Fibroblast of skin of right biceps (primary cell): Measurements from ENCODE around the gene TERF2IP.

ENCODE experiments used
- DNase-seq: peaks from one replicate; pipeline ENCODE4 v3.0.0-alpha.2; 2013

TERF2IP gene

DNA sequence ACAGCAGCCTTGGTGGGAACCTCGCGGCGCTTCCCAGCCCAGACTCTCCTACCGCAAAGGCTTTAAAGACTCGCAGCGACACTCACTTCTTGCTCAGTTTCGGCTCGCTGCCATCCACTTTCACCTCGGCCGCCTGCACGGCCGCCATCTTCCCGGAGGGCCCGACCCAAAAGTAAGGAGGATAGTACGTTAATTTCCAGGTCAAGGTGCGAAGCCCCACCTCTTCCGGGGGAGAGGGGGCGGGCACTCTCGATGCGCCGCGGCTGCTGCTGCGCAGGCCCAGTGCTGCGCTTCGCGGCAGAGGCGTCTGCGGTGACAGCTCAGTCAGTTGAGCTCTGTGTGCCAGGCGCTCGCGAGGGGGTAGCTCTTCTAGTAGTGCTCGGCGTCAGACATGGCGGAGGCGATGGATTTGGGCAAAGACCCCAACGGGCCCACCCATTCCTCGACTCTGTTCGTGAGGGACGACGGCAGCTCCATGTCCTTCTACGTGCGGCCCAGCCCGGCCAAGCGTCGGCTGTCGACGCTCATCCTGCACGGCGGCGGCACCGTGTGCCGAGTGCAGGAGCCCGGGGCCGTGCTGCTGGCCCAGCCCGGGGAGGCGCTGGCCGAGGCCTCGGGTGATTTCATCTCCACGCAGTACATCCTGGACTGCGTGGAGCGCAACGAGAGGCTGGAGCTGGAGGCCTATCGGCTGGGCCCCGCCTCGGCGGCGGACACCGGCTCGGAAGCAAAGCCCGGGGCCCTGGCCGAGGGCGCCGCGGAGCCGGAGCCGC lies at the start of gene TERF2IP, which contains the start of gene KARS1:
Gene TERF2IP (plus strand): TSS at position 282 of the 773 bp plus-strand sequence. CDS start 110 bp downstream, at position 392.
Gene KARS1 (minus strand): TSS at position 174 of the 773 bp plus-strand sequence. CDS start 26 bp downstream, at position 148.
- peak; percentile 93 for DNase-seq

DNA sequence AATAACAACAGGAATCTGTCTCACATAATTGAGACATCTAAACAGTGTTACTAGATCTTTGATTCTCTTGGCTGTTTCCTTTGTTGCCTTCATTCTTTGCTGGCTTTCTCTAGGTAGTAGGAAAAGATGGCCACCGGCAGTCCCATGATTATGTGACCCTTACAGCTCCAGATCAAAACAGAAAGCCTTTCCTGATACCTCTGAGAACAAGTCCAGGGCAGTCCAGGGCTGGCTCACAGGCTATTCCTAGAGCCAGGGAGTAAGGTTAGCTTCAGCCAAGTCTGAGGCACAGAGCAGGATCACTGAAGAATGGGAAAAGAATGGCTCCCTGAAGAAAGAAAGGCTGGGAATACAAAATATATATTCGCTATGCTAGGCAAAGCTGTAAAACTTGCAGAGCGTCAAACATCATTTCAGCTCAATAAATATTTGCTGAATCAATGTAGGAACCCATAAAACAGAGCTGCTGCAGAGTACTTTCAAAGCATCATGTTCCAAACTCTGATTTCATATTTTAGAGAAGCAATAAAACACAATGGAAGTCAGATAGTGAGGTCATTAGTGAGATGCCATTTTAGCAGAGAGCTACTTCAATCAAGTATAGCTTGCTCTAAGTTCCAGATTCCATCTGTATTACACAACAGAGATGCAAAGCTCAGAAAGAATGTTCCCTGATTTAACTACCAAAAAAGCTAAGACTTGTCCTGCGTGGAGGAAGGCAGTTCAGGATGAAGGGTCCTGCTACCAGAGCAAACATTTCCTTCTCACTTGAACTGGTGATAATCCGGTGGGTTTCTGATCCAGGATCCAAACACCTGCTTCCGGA lies 47.9 kb upstream of the TERF2IP start:
- DNase-seq: no peak

DNA sequence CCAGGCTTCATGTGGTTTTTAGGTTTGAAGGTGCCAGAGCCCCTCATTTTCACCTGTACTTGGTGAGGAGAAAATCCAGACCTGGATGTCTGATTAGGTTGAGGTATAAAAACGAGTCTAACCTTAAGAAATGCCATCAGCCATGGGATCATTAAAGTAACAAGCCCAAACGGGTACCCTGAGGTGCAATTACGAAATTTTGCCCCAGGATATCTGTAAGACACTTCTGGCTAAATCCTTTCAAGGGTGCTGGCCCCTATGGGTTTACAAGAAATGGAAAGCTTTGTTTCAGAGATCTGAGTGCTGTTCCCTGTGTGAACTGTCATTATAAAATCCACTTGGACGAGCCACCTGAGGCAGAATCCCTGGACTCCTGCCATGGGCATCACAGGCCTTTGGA lies 44.3 kb upstream of the TERF2IP start:
- no peak for DNase-seq

- no peak for DNase-seq
Measured at GRCh38 chr16:75606507-75606906, 41.1 kb upstream of the TERF2IP start.

GRCh38 chr16:75614066-75614897 lies 33.3 kb upstream of the TERF2IP start:
- peak; percentile 65 for DNase-seq

- no peak for DNase-seq
Measured at GRCh38 chr16:75615619-75616018, 32.0 kb upstream of the TERF2IP start.

DNA sequence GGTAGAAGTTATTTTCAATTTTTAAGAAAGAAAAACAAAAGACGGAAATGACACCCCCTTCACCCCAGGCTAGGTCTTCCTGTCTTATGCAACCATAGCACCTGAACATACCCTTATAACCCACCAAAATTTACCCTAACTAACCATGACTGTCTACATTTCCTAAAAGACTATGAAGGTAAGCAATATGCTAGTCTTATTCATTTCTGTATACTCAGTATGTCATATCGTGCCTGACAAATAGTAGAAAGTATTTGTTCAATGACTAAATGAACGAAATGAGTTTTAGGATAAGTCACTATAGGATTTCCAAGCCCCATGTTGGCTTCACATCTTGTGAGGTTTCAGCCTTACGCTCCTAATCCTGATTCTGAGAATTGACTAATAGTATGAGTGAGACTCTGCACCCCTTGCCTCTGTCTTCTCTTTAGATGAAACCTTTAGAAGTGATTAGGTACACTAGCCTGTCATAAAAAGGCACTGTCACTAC lies 31.0 kb upstream of the TERF2IP start:
- no peak for DNase-seq

DNA sequence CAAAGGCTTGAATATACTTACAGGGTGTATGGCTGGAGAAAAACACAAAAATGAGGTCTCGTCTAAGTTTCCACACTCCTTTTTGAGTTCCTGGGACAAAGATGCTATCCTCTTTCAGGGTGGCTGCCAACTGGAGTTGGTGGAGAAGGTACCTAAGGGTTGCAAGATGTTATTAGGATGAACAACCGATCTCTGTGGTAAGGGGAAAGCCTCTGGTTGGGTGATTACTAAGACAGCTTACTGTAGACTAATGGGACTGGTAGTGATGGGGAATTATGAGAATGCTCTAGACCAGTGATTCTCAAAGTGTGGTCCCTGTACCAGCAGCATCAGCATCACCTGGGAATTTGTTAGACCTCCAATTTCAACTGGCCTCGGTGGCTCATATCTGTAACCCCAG lies 30.5 kb upstream of the TERF2IP start:
- no peak for DNase-seq

DNA sequence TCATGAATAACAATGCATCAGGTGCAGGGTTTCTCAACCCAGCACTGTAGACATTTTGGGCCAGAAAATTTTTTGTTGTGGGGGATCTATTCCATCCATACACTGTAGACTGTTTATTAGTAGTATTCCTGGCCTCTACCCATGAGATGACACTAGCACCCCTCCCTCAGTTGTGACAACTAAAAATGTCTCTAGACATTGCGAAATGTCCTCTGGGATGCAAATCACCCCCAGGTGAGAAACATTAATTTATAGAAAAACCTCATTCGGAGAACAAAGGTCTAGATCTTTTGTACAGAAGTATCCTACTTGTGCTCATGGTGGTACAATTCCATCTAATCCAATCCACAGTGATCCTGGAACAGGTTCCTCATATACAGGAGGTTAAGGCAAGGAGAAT lies 28.8 kb upstream of the TERF2IP start:
- no peak for DNase-seq

DNA sequence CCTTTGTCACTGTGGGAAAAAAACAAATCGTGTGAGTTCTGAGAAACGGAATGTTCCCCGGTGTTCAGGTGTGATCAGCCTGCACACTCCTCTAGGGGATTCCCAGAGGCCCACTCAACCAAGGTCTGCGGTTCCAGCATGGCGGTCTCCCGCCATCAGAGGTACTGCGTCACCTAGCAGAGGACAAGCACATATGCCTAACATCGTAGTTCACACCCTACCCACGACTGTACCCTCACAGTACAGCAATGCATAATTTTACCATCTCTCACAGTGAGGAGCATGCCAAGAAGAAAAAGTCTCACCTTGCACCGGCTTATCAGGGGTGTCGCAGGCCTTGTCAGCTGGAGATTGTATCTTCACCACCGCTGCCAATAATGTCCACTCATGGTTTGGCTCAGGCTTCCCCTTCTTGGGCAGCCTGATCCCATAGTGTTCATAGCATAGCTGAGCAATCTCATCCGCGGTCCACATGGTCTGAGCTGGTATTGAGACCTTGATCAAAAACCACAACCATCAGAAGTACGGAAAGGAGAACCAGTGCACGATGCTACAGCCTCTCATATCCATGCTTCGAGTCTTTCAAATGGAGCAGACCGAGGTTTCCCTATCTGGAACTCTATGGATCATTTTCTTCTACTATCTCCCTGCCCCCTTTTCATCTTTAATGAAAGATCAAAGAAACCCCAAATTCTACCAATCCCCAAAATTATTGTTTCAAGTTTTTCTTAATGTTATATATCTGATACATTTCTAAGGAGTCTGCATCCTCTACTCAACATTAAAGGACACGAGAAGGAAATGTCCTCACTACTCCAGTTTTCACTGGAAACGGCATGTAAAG lies 27.0 kb upstream of the TERF2IP start:
- DNase-seq: no peak

GRCh38 chr16:75621170-75621477 lies 26.4 kb upstream of the TERF2IP start:
- DNase-seq: peak; percentile 33

DNA sequence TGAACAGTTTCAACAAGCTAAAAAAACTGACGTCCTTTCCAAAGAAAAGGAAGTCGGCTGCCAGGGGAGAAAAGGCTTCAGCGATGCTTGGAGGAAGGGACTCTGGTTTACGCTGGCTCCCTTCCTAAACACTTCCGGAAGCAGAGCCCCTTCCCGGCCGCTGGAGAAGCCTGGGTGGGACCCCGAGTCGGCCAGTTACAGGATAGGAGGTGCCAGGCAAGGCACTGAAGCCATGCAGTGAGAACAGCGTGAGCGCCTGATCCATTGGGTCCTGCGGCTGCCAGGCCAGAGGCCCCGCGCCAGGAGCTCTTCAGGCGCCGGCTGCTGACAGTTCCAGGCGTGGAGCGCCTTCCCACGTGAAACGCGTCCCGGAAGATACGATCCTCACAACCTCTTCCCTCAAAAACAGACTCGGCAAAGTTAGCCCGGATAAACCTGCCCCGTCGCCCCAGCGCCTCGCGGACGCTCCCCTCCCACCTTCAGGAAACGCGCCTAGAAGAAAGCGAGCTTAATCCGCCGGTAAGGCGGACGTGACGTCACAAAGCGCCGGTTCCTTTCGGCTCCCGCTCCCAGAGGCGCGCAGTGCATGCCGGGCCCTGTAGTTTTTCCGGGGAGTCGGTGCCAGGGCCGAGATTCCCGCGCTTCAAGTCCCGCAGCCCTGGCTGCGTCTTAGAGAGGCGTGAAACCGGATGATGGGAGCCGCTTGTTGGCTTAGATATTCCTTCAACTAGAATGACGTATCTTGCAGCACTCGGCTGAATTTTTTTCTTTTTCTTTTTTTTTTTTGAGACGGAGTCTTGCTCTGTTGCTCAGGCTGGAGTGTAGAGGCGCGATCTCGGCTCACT lies 24.6 kb upstream of the TERF2IP start, which contains the start of gene ADAT1:
Gene ADAT1 (minus strand): TSS at position 521 of the 845 bp plus-strand sequence. CDS start 2,482 bp downstream, outside the sequence.
- DNase-seq: peak; percentile 99

GRCh38 chr16:75624921-75625334 lies 22.6 kb upstream of the TERF2IP start:
- DNase-seq: peak; percentile 34

DNA sequence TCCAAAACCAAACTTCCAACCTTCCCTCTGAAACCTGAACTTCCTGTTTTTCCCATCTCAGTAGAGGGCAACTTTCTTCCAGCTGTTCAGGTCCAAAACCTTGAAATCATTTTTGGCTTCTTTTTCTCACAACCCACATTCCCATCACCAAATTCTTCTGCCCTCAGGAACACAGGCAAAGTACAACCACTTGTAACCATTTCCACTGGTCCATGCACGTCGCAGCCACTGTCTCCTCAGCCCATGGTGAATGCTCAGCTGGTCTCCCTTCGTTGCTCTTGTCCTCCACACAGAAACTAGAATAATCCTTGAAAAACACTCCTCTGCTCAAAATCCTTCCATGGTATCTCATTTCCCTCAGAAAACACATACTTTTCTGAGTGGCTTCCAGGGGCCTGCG lies 20.8 kb upstream of the TERF2IP start:
- DNase-seq: no peak

DNA sequence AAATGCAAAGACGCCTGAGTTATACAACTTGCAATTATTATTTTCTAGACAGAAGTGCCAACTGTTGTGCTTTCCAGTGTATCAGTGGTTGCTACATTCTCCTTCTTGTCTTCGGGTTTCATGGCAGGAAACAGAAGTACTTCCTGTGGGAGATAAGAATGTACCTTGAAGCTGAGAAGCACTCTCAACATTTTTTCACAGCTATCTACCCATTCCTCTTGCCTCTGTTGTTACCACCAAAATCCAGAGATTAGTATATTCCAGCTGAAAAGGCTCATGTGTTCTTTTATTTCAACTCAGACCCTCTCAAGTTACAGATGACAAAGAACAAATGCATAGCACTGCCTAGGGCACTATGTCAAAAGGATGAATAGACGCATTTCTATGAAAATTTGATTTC lies 19.7 kb upstream of the TERF2IP start:
- no peak for DNase-seq

GRCh38 chr16:75628351-75628750 lies 19.2 kb upstream of the TERF2IP start:
- no peak for DNase-seq

- DNase-seq: no peak
Measured at GRCh38 chr16:75629132-75629531, 18.4 kb upstream of the TERF2IP start.

GRCh38 chr16:75630052-75630451 lies 17.5 kb upstream of the TERF2IP start:
- DNase-seq: no peak

GRCh38 chr16:75632857-75633256 lies 14.7 kb upstream of the TERF2IP start:
- DNase-seq: no peak

GRCh38 chr16:75635036-75635435 lies 12.5 kb upstream of the TERF2IP start:
- no peak for DNase-seq

DNA sequence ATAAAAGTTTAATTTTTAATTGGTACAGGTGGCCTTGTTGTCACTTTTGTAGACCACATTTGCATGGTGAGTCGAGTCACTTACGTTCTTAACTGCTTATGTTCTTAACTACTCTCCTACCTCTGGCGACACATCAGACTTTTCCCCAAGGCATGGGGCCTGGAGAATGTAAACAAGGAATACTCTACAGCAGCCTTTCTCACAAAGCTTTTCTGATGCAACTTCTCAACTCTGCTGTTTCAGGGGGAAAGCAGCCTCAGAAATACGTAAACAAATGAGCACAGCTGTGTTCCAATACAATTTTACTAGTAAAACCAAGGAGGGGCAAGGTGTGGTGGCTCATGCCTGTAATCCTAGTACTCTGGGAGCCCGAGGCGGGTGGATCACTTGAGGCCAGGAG lies 7.0 kb upstream of the TERF2IP start:
- DNase-seq: no peak
